Epithelial cell of alveolus of lung (primary cell): Measurements from ENCODE around the gene LCE2D. TPM values are rescaled to one million over a fixed set of nuclear protein-coding genes. Genes with fewer than 3 reads are reported as not detected.

ENCODE experiments used
- total RNA-seq: library from RNA; depleted of rRNA; stranded (reverse); fragments of >200 nt; gene quantifications from 2 replicates; pipeline ENCODE4 v1.2.1, GENCODE V29; 2015

LCE2D gene
- total RNA-seq: not detected in 2 replicates

GRCh38 chr1:152663098-152663497 lies at the start of gene LCE2D:
Gene LCE2D, plus strand, starts transcription at chr1:152663380. Its CDS starts 726 bp downstream, at chr1:152664106.

GRCh38 chr1:152613511-152613910 lies 49.7 kb upstream of the LCE2D start, which contains the start of gene LCE3B:
Gene LCE3B, plus strand, starts transcription at chr1:152613811. Its CDS starts 0 bp downstream, at chr1:152613811.

GRCh38 chr1:152622803-152623202 lies 40.4 kb upstream of the LCE2D start, which contains the start of gene LCE3A:
Gene LCE3A, minus strand, starts transcription at chr1:152623103. Its CDS starts 0 bp downstream, at chr1:152623103.

GRCh38 chr1:152674983-152675382 lies 11.8 kb downstream of the LCE2D start, which contains the start of gene LCE2C:
Gene LCE2C, plus strand, starts transcription at chr1:152675279. Its CDS starts 737 bp downstream, at chr1:152676016.

GRCh38 chr1:152685823-152686222 lies 22.6 kb downstream of the LCE2D start, which contains the start of gene LCE2B:
Gene LCE2B, plus strand, starts transcription at chr1:152686123. Its CDS starts 721 bp downstream, at chr1:152686844.

GRCh38 chr1:152697701-152698600 lies 34.8 kb downstream of the LCE2D start, which contains the start of gene LCE2A:
Gene LCE2A, plus strand, starts transcription at chr1:152698345. Its CDS starts 557 bp downstream, at chr1:152698902.

GRCh38 chr1:152707860-152708259 lies 44.7 kb downstream of the LCE2D start, which contains the start of gene LCE4A:
Gene LCE4A, plus strand, starts transcription at chr1:152708160. Its CDS starts 916 bp downstream, at chr1:152709076.

Other genes with a start within 250 kb of the LCE2D start
- not detected in 2 replicates for gene CRNN, start 249.1 kb upstream of the LCE2D start, total RNA-seq
- gene LCE5A, start 152.6 kb upstream of the LCE2D start, total RNA-seq: not detected in 2 replicates
- gene CRCT1, start 148.9 kb upstream of the LCE2D start, total RNA-seq: not detected in 2 replicates
- gene LCE3E, start 96.6 kb upstream of the LCE2D start, total RNA-seq: not detected in 2 replicates
- not detected in 2 replicates for gene LCE3D, start 82.9 kb upstream of the LCE2D start, total RNA-seq
- not detected in 2 replicates for gene LCE3C, start 63.1 kb upstream of the LCE2D start, total RNA-seq
- gene LCE3B, start 49.6 kb upstream of the LCE2D start, total RNA-seq: not detected in 2 replicates
- gene LCE3A, start 40.3 kb upstream of the LCE2D start, total RNA-seq: not detected in 2 replicates
- not detected in 2 replicates for gene LCE2C, start 11.9 kb downstream of the LCE2D start, total RNA-seq
- not detected in 2 replicates for gene LCE2B, start 22.7 kb downstream of the LCE2D start, total RNA-seq
- gene LCE2A, start 35.0 kb downstream of the LCE2D start, total RNA-seq: not detected in 2 replicates
- not detected in 2 replicates for gene LCE4A, start 44.8 kb downstream of the LCE2D start, total RNA-seq
- gene KPRP, start 94.6 kb downstream of the LCE2D start, total RNA-seq: not detected in 2 replicates
- gene LCE1F, start 111.8 kb downstream of the LCE2D start, total RNA-seq: not detected in 2 replicates
- not detected in 2 replicates for gene LCE1E, start 122.9 kb downstream of the LCE2D start, total RNA-seq
- not detected in 2 replicates for gene LCE1D, start 133.3 kb downstream of the LCE2D start, total RNA-seq
- not detected in 2 replicates for gene LCE1C, start 143.3 kb downstream of the LCE2D start, total RNA-seq
- gene LCE1B, start 148.6 kb downstream of the LCE2D start, total RNA-seq: not detected in 2 replicates
- gene LCE1A, start 164.1 kb downstream of the LCE2D start, total RNA-seq: not detected in 2 replicates
- not detected in 2 replicates for gene LCE6A, start 179.5 kb downstream of the LCE2D start, total RNA-seq
- gene LCE7A, start 196.6 kb downstream of the LCE2D start, total RNA-seq: not detected in 2 replicates
- gene SMCP, start 214.9 kb downstream of the LCE2D start, total RNA-seq: not detected in 2 replicates
- gene IVL, start 245.2 kb downstream of the LCE2D start, total RNA-seq: not detected in 2 replicates